Endodermal cell (in vitro differentiated cells): ENCODE measurements around the gene CHST7. TPM values are rescaled to one million over a fixed set of nuclear protein-coding genes. Genes with fewer than 3 reads are reported as not detected.
A peak's percentile ranks its signal among the peaks of the same experiment; 100 is the strongest.

Experiments used
- DNase-seq: peaks from one replicate; pipeline ENCODE4 v3.0.0-alpha.2; 2017
- H3K27ac ChIP-seq: 2 replicates; pipeline ENCODE4 v1.5.1; 2013; ENCODE audit warnings: mild to moderate bottlenecking, low read depth, low read length, moderate library complexity
- H3K27me3 ChIP-seq: 2 replicates; pipeline ENCODE4 v1.6.1; 2013; ENCODE audit warnings: mild to moderate bottlenecking, low read length, moderate library complexity; ENCODE audit not compliant: insufficient read depth, control insufficient read depth, poor library complexity, severe bottlenecking
- H3K36me3 ChIP-seq: 2 replicates; pipeline ENCODE4 v1.7.0; 2013; ENCODE audit warnings: mild to moderate bottlenecking, low read length, moderate library complexity; ENCODE audit not compliant: control insufficient read depth, insufficient read depth
- H3K4me1 ChIP-seq: one replicate; pipeline ENCODE4 v1.7.0; 2013; ENCODE audit warnings: low read length; ENCODE audit not compliant: control insufficient read depth, insufficient read depth
- H3K4me3 ChIP-seq: 2 replicates; pipeline ENCODE4 v1.5.1; 2013; ENCODE audit warnings: mild to moderate bottlenecking, low read length, moderate library complexity
- H3K9ac ChIP-seq: 2 replicates; pipeline ENCODE4 v1.6.1; 2013; ENCODE audit warnings: mild to moderate bottlenecking, low read length, moderate library complexity; ENCODE audit not compliant: poor library complexity, severe bottlenecking; ENCODE audit errors: extremely low read depth
- H3K9me3 ChIP-seq: 2 replicates; pipeline ENCODE4 v1.6.1; 2013; ENCODE audit warnings: mild to moderate bottlenecking, low read length, moderate library complexity; ENCODE audit not compliant: control insufficient read depth
- H3K27ac Mint-ChIP-seq: 2 replicates; pipeline ENCODE4 v1.8.0; 2020; ENCODE audit warnings: mixed read lengths
- H3K27me3 Mint-ChIP-seq: 2 replicates; pipeline ENCODE4 v1.8.0; 2021; ENCODE audit warnings: mild to moderate bottlenecking, mixed read lengths; ENCODE audit not compliant: insufficient read depth
- H3K36me3 Mint-ChIP-seq: 2 replicates; pipeline ENCODE4 v1.8.0; 2020; ENCODE audit warnings: low read depth, mixed read lengths
- H3K4me1 Mint-ChIP-seq: 2 replicates; pipeline ENCODE4 v1.8.0; 2020; ENCODE audit warnings: mixed read lengths
- H3K4me3 Mint-ChIP-seq: 2 replicates; pipeline ENCODE4 v1.8.0; 2020; ENCODE audit warnings: mild to moderate bottlenecking, moderate library complexity, mixed read lengths
- H3K9me3 Mint-ChIP-seq: 2 replicates; pipeline ENCODE4 v1.8.0; 2020; ENCODE audit warnings: mild to moderate bottlenecking, mixed read lengths
- WGBS, 2 experiments: methylation state at CpG; one replicate each; pipeline versions ENCODE4 v1.1.5 to v1.1.7; 2013; ENCODE audit warnings: missing lambda C conversion rate in 2 of 2, mixed read lengths in 1 of 2; ENCODE audit not compliant: insufficient coverage in 1 of 2, insufficient read length in 1 of 2; 5-methylcytosine and 5-hydroxymethylcytosine counted together
- total RNA-seq, 2 donors: library from RNA; stranded (reverse); fragmentation: NEBNext Ultra II Directional in 1 of 2; extraction: Animal tissue kit (Norgen Biotek cat#: 25700) in 1 of 2; gene quantifications; 2 replicates in 1 of 2; 3 replicates in 1 of 2; pipeline ENCODE4 v1.2.1, GENCODE V29; 2021
- TF ChIP-seq, protein P1 (sequence below): fragments of 200-600 bp; sonication (generic); conservative IDR thresholded peaks from 2 replicates; pipeline ENCODE4 v1.5.0; 2021; ENCODE audit warnings: antibody characterized with exemption, mild to moderate bottlenecking

Gene CHST7
- total RNA-seq, 2 donors from 2014 or later: 1.6 to 4.2 TPM

DNA sequence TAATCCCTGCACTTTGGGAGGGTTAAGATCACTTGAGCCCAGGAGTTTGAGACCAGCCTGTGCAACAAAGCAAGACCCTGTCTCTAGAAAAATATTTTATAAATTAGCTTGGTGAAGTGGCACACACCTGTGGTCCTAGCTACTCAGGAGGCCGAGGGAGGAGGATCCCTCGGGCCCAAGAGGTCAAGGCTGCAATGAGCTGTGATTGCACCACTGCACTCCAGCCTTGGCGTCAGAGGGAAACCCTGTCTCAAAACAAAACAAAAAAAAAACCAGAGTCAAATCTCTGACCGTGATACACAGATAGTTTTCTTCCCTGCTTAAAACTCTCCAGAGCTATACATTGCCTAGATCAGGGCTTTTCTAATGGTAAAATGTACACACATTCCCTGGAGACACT, 53.5 kb downstream of the CHST7 start:
- Mint-ChIP-seq H3K4me3 (no peak overlapping the region), H3K9me3 (peaks cover 66% of the 10 kb centered on the region), H3K36me3 (peaks cover 41% of the 10 kb centered on the region), H3K4me1 (no peaks in the 10 kb centered on the region), H3K27me3 (no peaks in the 10 kb centered on the region), H3K27ac (no peak overlapping the region)
- Histone ChIP-seq H3K27me3 (no peaks in the 10 kb centered on the region), H3K9ac (no peak overlapping the region), H3K27ac (no peak overlapping the region), H3K4me1 (no peaks in the 10 kb centered on the region), H3K36me3 (no peaks in the 10 kb centered on the region), H3K4me3 (no peak overlapping the region), H3K9me3 (no peaks in the 10 kb centered on the region)
- TF ChIP-seq, protein P1, sequence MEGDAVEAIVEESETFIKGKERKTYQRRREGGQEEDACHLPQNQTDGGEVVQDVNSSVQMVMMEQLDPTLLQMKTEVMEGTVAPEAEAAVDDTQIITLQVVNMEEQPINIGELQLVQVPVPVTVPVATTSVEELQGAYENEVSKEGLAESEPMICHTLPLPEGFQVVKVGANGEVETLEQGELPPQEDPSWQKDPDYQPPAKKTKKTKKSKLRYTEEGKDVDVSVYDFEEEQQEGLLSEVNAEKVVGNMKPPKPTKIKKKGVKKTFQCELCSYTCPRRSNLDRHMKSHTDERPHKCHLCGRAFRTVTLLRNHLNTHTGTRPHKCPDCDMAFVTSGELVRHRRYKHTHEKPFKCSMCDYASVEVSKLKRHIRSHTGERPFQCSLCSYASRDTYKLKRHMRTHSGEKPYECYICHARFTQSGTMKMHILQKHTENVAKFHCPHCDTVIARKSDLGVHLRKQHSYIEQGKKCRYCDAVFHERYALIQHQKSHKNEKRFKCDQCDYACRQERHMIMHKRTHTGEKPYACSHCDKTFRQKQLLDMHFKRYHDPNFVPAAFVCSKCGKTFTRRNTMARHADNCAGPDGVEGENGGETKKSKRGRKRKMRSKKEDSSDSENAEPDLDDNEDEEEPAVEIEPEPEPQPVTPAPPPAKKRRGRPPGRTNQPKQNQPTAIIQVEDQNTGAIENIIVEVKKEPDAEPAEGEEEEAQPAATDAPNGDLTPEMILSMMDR: no peak
- no peak for DNase-seq
- WGBS, 2 experiments: 96% methylated on average over 4 of the region's 4 CpGs; no CpG with 5 or more reads in 1 of the 2 experiments

- TF ChIP-seq, protein P1: no peak
These were observed 54.3 kb downstream of the CHST7 start for GRCh38 chrX:46627711-46628419.

GRCh38 chrX:46628460-46629371, 55.2 kb downstream of the CHST7 start:
- 81 to 100% methylated on average over 1 to 6 of the region's 6 CpGs for WGBS, 2 experiments
- no peaks in the 10 kb centered on the region for H3K27me3 ChIP-seq
- Mint-ChIP-seq H3K27ac (peak overlapping the region; percentile 31), H3K27me3 (no peaks in the 10 kb centered on the region), H3K9me3 (peaks cover 66% of the 10 kb centered on the region), H3K4me1 (no peaks in the 10 kb centered on the region), H3K36me3 (peaks cover 46% of the 10 kb centered on the region), H3K4me3 (no peak overlapping the region)
- no peak for DNase-seq
- H3K4me3 ChIP-seq: no peak overlapping the region
- no peak overlapping the region for H3K9ac ChIP-seq
- no peak overlapping the region for H3K27ac ChIP-seq
- TF ChIP-seq, protein P1: no peak
- no peaks in the 10 kb centered on the region for H3K9me3 ChIP-seq
- H3K36me3 ChIP-seq: no peaks in the 10 kb centered on the region
- no peaks in the 10 kb centered on the region for H3K4me1 ChIP-seq

More at GRCh38 chrX:46627711-46628419, 54.3 kb downstream of the CHST7 start:
- Mint-ChIP-seq H3K4me1 (no peaks in the 10 kb centered on the region), H3K27me3 (no peaks in the 10 kb centered on the region), H3K27ac (no peak overlapping the region), H3K4me3 (no peak overlapping the region), H3K36me3 (peaks cover 44% of the 10 kb centered on the region), H3K9me3 (peaks cover 71% of the 10 kb centered on the region)
- Histone ChIP-seq H3K9me3 (no peaks in the 10 kb centered on the region), H3K36me3 (no peaks in the 10 kb centered on the region), H3K27me3 (no peaks in the 10 kb centered on the region), H3K9ac (no peak overlapping the region), H3K4me1 (no peaks in the 10 kb centered on the region), H3K4me3 (no peak overlapping the region), H3K27ac (no peak overlapping the region)
- 87% methylated on average over 8 of the region's 10 CpGs; no CpG with 5 or more reads in 1 of the 2 experiments for WGBS, 2 experiments
- DNase-seq: no peak
